ENCODE measurements around the gene A1BG. TPM values are rescaled to one million over a fixed set of nuclear protein-coding genes. Genes with fewer than 3 reads are reported as not detected.
A peak's percentile ranks its signal among the peaks of the same experiment; 100 is the strongest.

Gene A1BG, protein sequence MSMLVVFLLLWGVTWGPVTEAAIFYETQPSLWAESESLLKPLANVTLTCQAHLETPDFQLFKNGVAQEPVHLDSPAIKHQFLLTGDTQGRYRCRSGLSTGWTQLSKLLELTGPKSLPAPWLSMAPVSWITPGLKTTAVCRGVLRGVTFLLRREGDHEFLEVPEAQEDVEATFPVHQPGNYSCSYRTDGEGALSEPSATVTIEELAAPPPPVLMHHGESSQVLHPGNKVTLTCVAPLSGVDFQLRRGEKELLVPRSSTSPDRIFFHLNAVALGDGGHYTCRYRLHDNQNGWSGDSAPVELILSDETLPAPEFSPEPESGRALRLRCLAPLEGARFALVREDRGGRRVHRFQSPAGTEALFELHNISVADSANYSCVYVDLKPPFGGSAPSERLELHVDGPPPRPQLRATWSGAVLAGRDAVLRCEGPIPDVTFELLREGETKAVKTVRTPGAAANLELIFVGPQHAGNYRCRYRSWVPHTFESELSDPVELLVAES
- total RNA-seq: 100 to 1,000 TPM in 1 of 4 donors, 10 to 100 TPM in 3; 86.1 to 165 (median 97.6) TPM

DNA sequence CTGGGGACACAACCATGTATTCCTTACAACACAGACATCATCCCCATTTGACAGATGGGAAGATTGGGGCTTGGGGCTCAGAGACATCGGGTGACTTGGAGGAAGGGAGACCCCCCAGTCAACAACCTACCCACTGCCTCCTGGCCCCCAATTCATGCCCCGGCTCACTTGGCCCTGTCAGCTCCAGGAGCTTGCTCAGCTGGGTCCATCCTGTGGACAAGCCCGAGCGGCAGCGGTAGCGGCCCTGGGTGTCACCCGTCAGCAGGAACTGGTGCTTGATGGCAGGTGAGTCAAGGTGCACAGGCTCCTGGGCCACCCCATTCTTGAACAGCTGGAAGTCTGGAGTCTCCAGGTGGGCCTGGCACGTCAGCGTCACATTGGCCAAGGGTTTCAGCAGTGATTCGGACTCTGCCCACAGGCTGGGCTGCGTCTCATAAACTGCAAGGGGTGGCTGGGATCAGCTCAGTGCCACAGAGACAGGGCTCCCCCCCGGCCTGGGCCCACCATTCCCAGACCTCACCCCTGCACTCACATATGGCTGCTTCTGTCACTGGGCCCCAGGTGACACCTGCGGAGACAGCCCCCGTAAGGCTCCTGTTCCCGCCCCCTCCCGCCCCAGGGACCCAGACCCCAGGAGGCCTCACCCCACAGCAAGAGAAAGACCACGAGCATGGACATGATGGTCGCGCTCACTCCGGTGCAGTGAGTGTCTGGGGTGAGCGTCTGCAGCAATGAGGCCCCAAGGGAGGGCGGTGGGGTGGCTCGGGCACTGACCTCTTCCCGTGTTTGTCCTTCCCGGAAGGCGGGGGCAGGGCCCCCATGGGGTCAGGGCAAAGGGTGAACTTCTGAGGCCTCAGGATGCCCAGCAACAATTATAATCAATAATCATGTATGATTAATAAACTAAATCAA lies at the start of gene A1BG:
Gene A1BG, minus strand, starts transcription at position 733 of the 912 bp plus-strand sequence. Its CDS starts 55 bp downstream, at position 678.
- TF ChIP-seq POLR2A (IDR thresholded peaks at IDR 0.05) (no peak), EP300 (IDR thresholded peaks at IDR 0.05) (no peak)
- TF ChIP-seq, protein P1, sequence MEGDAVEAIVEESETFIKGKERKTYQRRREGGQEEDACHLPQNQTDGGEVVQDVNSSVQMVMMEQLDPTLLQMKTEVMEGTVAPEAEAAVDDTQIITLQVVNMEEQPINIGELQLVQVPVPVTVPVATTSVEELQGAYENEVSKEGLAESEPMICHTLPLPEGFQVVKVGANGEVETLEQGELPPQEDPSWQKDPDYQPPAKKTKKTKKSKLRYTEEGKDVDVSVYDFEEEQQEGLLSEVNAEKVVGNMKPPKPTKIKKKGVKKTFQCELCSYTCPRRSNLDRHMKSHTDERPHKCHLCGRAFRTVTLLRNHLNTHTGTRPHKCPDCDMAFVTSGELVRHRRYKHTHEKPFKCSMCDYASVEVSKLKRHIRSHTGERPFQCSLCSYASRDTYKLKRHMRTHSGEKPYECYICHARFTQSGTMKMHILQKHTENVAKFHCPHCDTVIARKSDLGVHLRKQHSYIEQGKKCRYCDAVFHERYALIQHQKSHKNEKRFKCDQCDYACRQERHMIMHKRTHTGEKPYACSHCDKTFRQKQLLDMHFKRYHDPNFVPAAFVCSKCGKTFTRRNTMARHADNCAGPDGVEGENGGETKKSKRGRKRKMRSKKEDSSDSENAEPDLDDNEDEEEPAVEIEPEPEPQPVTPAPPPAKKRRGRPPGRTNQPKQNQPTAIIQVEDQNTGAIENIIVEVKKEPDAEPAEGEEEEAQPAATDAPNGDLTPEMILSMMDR (IDR thresholded peaks at IDR 0.05): no peak
- peaks cover 0 to 5% (median 0%) of the 10 kb centered on the region in 4 donors for H3K9me3 ChIP-seq
- no peak within 1 kb of the TSS for H3K4me3 ChIP-seq
- peaks cover 0 to 22% of the 10 kb centered on the region in 2 donors for H3K27me3 ChIP-seq
- no peak for DNase-seq (ENCODE audit: low spot score in 2 of 2)
- 78% methylated on average over 20 to 24 of the region's 26 CpGs for WGBS, 2 donors
- peaks cover 0 to 52% (median 0%) of the 10 kb centered on the region in 3 donors for H3K36me3 ChIP-seq
- H3K4me1 ChIP-seq: peaks cover 0 to 47% (median 15%) of the 10 kb centered on the region in 4 donors
- no peak within 1 kb of the TSS for H3K27ac ChIP-seq

GRCh38 chr19:58401840-58402421 lies 48.6 kb upstream of the A1BG start:
- DNase-seq (ENCODE audit: low spot score in 2 of 2): no peak
- Histone ChIP-seq H3K4me3 (peak overlapping the region; percentile 51 to 79 (median 58)), H3K9me3 (no peaks in the 10 kb centered on the region), H3K27me3 (peaks cover 0 to 14% of the 10 kb centered on the region in 2 donors), H3K4me1 (peaks cover 0 to 27% (median 15%) of the 10 kb centered on the region in 4 donors), H3K36me3 (peaks cover 0 to 9% (median 0%) of the 10 kb centered on the region in 3 donors), H3K27ac (peak overlapping the region in 3 of 4 donors; percentile 76 to 90 (median 90))
- no peak for TF ChIP-seq POLR2A (IDR thresholded peaks at IDR 0.05)
- TF ChIP-seq, protein P1 (IDR thresholded peaks at IDR 0.05): peak in 1 of 5 experiments; percentile 14
- WGBS, 2 donors: 33 to 38% methylated on average over 23 of the region's 23 CpGs

- Histone ChIP-seq H3K4me1 (peaks cover 0 to 29% (median 15%) of the 10 kb centered on the region in 4 donors), H3K36me3 (peaks cover 0 to 9% (median 0%) of the 10 kb centered on the region in 3 donors), H3K4me3 (peak overlapping the region; percentile 51 to 79 (median 58)), H3K27me3 (peaks cover 0 to 19% of the 10 kb centered on the region in 2 donors), H3K9me3 (no peaks in the 10 kb centered on the region), H3K27ac (peak overlapping the region in 3 of 4 donors; percentile 76 to 90 (median 90))
- WGBS, 2 donors: 1 to 2% methylated on average over 43 to 63 of the region's 80 CpGs
- TF ChIP-seq, protein P1 (IDR thresholded peaks at IDR 0.05): peak in 1 of 5 experiments; percentile 12
- peak; percentile 34 to 69 for TF ChIP-seq POLR2A (IDR thresholded peaks at IDR 0.05)
- TF ChIP-seq EP300 (IDR thresholded peaks at IDR 0.05): peak; percentile 75 to 89
- peak; percentile 100 for DNase-seq (ENCODE audit: low spot score in 2 of 2)
Measured at GRCh38 chr19:58400916-58401839, 47.9 kb upstream of the A1BG start.

DNA sequence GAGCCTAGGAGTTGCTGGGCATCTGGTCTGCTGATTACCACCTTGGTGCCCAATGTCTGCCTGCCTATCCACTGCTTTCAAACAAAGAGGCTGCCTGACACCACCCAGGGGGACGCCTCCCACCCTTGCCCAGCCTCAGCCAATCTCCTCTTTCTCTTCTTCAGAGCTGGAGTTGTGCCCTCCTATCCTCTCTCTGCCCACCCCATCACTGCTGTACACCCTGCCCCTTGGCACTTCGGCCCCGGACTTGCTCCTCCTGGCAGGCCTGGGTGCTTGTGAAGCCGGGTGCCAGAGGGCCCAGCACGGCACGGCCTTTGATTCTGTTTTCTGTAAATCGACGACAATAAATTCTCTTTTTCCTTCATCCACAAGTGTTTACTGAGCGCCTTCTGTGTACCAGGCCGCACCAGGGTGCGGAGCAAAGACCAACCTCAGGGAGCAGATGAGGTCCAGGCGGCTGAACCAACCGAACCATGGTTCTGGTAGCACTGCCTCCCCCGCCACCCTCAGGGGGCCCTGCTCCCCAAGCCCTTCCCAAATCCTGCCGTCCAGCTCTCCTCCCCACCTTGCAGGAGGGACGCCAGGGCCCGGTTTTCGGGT lies 47.1 kb upstream of the A1BG start:
- Histone ChIP-seq H3K27me3 (peaks cover 0 to 25% of the 10 kb centered on the region in 2 donors), H3K27ac (peak overlapping the region in 3 of 4 donors; percentile 50 to 90 (median 54)), H3K4me3 (peak overlapping the region; percentile 51 to 79 (median 58)), H3K9me3 (no peaks in the 10 kb centered on the region), H3K36me3 (peaks cover 0 to 11% (median 0%) of the 10 kb centered on the region in 3 donors), H3K4me1 (peaks cover 0 to 35% (median 15%) of the 10 kb centered on the region in 4 donors)
- TF ChIP-seq, protein P1 (IDR thresholded peaks at IDR 0.05): no peak
- TF ChIP-seq POLR2A (IDR thresholded peaks at IDR 0.05): no peak
- TF ChIP-seq EP300 (IDR thresholded peaks at IDR 0.05): no peak
- DNase-seq (ENCODE audit: low spot score in 2 of 2): no peak
- WGBS, 2 donors: 40 to 44% methylated on average over 18 of the region's 18 CpGs

Measured in tibial nerve (tissue), 4 donors.